Transverse colon (tissue), 4 donors: Measurements from ENCODE around the gene TTC28.

Source experiments
- EP300 ChIP-seq: sonication (generic); formaldehyde crosslinking; IDR thresholded peaks from one replicate; pipeline ENCODE4 v1.6.1; 2017; ENCODE audit warnings: antibody characterized with exemption, low read depth
- POLR2A ChIP-seq: fragments of 450-650 bp; IDR thresholded peaks from one replicate; pipeline ENCODE4 v1.6.1; 2016; ENCODE audit warnings: antibody characterized with exemption, mild to moderate bottlenecking, moderate library complexity
- POLR2AphosphoS5 ChIP-seq, 3 donors: sonication (generic); formaldehyde crosslinking; IDR thresholded peaks; one replicate each; pipeline ENCODE4 v1.6.1; 2016; ENCODE audit warnings: antibody characterized with exemption in 3 of 3
- TF ChIP-seq, protein P1 (sequence below), 5 experiments: fragments of 200-600 bp in 3 of 5; fragments of 450-650 bp in 2 of 5; sonication (generic) in 3 of 5; IDR thresholded peaks; 1 replicate in 2 of 5; 2 replicates in 3 of 5; pipeline ENCODE4 v1.5.1; 2016 to 2017; ENCODE audit warnings: antibody characterized with exemption in 5 of 5, inconsistent platforms in 3 of 5, mild to moderate bottlenecking in 2 of 5, moderate library complexity in 1 of 5

DNA sequence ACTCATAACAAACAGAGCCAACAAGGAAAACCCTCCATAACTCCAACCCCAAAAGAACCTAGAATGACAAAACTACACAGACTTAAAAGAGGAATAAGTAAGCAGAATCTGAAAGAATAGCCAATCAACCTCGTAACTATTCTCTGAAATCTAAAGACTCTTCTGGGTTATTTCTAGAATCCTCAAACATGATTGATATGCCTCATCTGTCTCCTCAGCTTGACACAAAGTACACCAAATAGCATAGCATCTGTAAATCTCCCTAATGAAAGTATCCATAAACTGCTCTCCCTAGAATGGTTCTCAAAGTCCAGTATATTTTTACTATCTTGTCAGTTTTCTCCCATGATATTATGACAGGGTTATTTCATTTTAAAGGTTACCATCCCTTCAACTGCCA lies 195.0 kb downstream of the TTC28 start:
- TF ChIP-seq, protein P1, sequence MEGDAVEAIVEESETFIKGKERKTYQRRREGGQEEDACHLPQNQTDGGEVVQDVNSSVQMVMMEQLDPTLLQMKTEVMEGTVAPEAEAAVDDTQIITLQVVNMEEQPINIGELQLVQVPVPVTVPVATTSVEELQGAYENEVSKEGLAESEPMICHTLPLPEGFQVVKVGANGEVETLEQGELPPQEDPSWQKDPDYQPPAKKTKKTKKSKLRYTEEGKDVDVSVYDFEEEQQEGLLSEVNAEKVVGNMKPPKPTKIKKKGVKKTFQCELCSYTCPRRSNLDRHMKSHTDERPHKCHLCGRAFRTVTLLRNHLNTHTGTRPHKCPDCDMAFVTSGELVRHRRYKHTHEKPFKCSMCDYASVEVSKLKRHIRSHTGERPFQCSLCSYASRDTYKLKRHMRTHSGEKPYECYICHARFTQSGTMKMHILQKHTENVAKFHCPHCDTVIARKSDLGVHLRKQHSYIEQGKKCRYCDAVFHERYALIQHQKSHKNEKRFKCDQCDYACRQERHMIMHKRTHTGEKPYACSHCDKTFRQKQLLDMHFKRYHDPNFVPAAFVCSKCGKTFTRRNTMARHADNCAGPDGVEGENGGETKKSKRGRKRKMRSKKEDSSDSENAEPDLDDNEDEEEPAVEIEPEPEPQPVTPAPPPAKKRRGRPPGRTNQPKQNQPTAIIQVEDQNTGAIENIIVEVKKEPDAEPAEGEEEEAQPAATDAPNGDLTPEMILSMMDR (IDR thresholded peaks at IDR 0.05), result no peak
- TF ChIP-seq POLR2A (no peak), EP300 (no peak), POLR2AphosphoS5 (IDR thresholded peaks at IDR 0.05) (no peak)
